ENCODE measurements around the gene C10orf62.

Gene C10orf62

GRCh38 chr10:97584798-97585438 is 4.6 kb upstream of the C10orf62 start:
- no peak for DNase-seq (ENCODE audit: low read depth in 2 of 2)

DNA sequence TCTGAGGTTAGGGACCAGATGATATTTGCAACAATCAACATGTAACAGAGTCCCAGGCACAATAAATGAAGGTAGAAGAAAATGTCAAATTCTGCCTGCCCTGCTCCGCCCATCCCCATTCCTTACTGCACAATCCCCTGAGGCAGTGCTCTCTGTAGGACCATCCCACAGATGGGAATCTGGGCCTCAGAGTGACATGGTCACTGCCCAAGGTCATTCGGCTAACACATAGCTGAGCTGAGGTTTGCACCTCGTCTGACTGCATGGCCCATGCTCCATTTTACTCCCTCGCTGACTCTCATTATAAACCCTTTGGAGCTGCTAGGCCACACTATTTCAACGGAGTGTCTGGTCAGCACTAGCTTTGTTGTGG is 4.1 kb upstream of the C10orf62 start:
- DNase-seq (ENCODE audit: low read depth in 2 of 2): no peak

- DNase-seq (ENCODE audit: low read depth in 2 of 2): no peak
Measured at GRCh38 chr10:97587183-97587582, 2.3 kb upstream of the C10orf62 start.

GRCh38 chr10:97590082-97590747 is 694 bp downstream of the C10orf62 start:
- no peak for DNase-seq (ENCODE audit: low read depth in 2 of 2)

- DNase-seq (ENCODE audit: low read depth in 2 of 2): no peak
Measured at GRCh38 chr10:97590748-97591495, 1.4 kb downstream of the C10orf62 start.

DNA sequence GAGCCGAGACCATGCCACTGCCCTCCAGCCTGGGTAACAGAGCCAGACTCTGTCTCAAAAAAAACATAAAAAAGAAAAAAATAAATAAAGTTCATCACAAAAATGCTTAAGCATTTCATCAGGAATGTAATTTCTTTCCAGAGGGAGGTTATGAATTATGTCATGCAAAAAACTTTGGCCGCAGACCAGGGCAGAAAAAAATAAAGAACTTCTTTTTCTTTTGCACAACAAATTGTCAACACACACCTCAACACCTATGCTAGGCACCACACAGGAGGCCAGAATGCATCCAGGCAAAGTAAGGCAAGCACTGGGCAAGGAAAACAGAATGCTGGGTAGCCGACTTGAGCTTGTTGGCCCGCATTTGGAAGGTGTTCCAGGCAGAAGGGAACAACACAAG is 3.9 kb downstream of the C10orf62 start:
- DNase-seq (ENCODE audit: low read depth in 2 of 2): no peak

DNA sequence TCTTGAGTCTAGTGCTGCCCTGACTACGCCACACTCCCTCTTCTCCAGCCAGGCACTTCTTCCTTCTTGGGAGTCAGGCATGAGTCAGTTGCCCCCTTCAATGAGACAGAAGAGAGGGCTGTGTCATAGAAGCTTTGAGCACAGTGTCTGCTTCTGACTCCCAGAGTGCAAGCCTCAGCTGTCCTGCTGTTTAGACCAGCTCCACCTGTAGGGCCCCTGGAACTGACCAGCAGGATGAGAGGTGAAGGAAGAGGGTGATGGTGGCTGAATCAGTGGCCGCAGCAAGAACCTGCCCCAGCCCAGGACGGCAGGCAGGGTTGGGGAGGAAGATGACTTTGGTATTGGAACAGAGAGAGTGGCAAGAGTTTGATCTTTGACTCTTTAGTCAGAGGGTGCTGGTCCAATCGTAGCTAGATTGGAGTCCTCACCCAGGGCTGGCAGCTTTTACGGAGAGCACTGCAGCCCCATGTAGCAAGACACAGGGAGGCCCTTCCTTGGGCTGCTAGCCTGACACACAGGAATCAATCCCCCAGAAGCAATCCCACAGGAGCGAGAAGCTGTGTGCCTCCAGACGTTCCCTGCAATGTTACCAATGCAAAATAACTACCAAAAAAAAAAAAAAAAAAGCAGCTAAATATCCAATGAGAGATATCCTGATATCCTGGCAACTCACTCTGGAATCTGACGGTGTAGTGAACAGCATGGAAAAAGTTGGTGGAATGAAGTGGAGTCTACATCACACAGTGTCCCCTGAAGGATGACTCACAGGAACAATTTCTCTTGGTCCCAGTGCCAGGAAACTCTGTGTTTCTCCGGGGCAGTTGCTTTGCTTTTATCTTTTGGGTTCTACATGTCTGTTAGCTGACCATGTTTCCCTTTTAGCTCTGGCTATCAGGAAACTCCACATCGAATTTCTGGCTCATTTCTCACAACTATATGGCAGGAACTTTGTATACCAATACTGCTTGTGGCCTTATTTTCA is 6.9 kb downstream of the C10orf62 start:
- no peak for DNase-seq (ENCODE audit: low read depth in 2 of 2)

DNA sequence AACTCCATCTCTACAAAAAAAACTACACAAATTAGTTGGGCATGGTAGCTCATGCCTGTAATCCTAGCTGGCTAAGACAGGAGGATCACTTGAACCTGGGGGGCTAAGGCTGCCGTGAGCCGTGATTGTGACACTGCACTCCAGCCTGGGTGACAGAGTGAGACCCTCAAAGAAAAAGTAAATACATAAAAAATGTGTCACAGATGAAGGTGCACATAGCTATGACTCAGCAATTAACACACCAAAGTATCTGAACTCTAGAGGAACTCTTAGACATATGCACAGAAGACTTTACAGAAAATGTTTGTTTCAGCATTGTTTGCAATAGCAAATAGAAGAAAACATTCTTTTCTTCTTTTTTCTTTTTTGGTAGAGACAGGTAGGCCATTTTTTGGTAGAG is 8.3 kb downstream of the C10orf62 start:
- DNase-seq (ENCODE audit: low read depth in 2 of 2): no peak

DNA sequence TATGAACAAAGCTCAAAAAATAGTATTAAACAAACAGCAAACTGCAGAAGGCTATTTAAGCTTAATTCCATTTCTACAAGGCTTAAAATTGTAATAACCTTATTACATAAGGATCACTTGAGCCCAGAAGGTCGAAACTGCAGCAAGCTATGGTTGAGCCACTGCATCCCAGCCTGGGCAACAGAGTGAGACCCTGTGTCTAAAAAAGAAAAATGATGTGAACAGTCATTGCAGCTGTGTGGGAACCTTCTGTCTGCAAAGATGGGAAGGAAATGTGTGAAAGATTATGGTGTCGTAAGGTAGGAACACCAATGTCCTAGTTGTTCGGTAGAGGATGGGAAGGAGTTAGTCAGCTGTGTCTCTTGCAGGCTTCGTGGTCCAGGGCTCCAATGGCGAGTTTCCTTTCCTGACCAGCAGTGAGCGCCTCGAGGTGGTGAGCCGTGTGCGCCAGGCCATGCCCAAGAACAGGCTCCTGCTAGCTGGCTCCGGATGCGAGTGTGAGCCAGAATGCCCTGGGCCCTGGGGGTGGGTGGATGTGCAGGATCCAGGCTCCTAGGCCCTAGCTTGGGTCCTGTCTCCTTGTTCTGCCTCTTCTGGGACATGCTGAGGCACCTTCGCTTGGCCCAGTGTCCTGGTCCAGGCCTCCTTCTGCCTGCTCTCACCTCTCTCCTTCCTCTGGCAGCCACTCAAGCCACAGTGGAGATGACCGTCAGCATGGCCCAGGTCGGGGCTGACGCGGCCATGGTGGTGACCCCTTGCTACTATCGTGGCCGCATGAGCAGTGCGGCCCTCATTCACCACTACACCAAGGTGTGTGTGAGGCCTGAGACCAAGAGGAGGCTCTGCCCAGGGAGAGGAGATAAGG is 9.1 kb downstream of the C10orf62 start:
- no peak for DNase-seq (ENCODE audit: low read depth in 2 of 2)

DNA sequence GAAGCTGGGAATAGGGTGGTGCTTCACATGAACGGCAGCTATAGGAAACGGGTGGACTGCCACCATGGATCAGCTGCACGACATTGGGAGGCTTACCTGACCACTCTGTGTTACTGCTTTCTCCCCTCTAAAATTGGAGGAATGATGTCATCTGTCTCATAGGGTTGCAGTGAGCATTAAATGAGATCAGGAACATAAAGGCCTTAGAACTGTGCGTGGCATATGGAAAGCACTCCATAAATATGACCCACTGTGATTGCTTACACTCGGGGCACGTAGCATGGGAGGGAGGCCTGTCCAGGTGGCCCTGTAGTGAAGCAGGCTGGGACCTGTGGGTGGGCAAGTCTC is 9.7 kb downstream of the C10orf62 start:
- DNase-seq (ENCODE audit: low read depth in 2 of 2): no peak

- no peak for DNase-seq (ENCODE audit: low read depth in 2 of 2)
Measured at GRCh38 chr10:97600616-97601015, 11.1 kb downstream of the C10orf62 start.

DNA sequence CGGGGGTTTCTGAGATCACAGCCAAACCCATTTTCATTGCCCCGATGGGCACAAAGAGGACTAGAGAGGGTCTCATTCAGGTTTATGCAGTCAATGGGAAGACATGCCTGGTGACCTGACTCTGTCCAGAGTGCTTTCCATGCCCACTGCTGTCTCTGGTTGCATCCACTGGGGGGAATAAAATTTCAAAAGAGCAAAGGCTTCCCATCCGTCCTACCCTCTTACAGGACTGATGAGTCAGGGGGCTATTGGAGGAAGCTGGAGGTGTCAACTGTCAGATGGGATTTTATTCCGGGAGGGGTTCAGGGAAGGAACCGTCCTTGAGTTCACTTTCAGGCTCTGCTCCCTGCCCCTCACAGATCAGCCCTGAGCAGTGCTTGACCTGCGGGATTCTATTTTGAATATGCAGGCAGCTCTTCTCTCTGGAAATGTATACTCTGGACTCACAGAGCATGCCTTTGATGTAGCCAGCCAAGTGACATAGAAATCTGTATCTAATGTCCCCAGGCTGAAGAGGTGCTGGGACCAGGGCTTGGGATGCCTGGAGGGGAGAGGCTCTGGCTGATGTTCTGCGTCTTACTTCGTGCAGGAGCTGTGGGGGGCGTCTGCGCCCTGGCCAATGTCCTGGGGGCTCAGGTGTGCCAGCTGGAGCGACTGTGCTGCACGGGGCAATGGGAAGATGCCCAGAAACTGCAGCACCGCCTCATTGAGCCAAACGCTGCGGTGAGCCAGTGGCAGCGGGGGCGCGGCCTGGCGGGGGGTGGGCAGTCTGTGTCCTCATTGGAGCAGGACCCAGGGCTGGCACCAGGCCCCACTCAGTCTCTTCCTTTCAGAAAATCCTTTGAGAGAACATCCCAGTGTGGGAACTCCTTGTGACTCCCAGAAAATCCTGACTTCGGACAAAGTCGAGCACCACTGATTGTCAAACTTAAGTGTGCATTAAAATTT is 12.0 kb downstream of the C10orf62 start:
- DNase-seq (ENCODE audit: low read depth in 2 of 2): no peak

- DNase-seq (ENCODE audit: low read depth in 2 of 2): no peak
Measured at GRCh38 chr10:97607095-97607636, 17.6 kb downstream of the C10orf62 start.

DNA sequence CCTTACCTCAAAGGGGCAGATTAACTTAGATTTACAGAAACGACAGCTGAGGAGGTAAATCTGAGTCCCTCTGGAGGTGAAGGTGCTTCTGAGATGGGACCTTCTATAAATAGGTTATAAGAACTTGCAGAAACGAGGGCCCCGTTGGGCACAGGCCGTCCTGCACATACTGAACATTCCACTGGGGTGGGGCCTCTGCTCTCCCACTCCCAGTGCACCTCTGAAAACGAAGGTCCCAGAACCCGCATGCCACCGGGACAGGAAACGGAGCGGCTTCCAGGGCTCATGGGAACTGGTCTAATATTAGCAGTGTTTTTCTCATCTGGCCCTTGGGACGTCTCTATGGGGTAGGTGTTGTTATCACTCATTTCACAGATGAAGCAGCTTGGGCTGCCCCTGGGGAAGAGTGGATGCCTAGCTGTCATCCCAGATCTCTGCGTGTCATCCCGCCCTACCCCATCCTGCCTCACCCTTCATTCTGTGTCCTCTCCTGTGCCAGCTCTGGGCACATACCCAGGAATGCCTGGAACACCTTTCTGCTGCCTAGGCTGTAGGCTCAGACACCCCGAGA is 19.6 kb downstream of the C10orf62 start:
- DNase-seq (ENCODE audit: low read depth in 2 of 2): no peak

GRCh38 chr10:97611473-97611872 is 22.0 kb downstream of the C10orf62 start:
- DNase-seq (ENCODE audit: low read depth in 2 of 2): no peak

DNA sequence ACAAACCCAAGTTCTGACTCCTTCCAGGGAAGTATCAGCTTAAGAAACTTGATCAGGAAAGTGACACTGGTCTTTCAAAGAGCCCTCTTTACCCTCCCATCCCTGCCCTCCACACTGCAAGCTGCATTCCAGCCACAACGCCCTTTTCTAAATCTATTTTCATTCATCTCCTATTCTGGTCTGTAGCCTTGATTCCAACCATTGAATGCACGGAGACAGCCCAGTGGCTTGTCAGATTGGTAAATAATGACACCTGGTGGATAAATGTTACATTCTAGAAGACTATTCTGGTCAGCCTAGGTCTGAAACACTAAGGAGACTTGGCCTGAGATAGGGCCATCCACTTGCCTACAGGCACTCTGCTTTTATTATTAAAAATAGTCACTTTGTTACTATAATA is 22.9 kb downstream of the C10orf62 start:
- no peak for DNase-seq (ENCODE audit: low read depth in 2 of 2)

DNA sequence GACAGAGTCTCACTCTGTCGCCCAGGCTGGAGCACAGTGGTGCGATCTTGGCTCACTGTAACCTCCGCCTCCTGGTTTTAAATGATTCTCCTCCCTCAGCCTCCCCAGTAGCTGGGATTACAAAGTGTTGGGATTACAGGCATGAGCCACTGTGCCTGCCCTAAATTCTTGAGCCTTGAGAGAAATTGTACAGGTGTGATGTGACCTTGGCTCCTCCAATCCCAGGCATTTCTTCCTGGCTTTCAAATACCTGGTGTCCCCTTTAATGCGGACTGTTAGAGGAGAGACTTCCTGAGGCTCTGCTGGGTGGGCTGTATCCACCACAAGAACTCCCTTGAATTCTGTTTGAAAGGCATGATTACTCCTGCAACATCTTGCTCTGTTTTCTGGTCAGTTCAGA is 28.8 kb downstream of the C10orf62 start:
- DNase-seq (ENCODE audit: low read depth in 2 of 2): no peak

DNA sequence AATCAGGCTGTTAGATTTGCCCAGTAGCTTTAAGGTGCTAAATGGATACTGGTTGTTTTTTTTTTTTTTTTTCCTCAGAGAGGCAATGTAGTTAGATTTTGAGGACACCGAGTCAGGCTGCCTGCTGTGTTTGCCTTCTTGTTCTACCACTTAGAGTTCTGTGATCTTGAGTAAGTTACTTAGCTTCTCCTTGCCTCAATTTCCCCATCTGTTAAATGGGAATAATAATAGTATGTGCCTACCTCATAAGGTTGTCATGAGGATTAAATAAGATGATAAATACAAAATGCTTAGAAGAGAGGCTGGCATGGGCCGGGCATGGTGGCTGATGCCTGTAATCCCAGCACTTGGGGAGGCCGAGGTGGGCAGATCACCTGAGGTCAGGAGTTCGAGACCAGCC is 29.2 kb downstream of the C10orf62 start:
- DNase-seq (ENCODE audit: low read depth in 2 of 2): no peak

DNA sequence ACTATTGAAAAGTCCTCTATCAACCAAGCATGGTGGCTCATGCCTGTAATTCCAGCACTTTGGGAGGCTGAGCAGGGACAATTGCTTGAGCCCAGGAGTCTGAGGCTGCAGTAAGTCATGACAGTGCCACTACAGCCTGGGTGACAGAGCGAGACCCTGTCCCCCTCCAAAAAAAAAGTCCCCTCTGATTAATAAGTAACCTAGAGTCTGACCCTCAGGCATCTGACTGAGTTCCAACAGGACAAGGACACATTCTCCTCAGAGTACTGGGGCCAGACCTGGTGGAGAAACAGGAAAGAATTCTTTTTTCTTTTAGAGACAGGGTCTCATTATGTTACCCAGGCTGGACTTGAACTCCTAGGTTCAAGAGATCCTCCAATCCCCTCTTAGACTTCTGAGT is 33.8 kb downstream of the C10orf62 start:
- no peak for DNase-seq (ENCODE audit: low read depth in 2 of 2)
